Neural progenitor cell (in vitro differentiated cells): Measurements from ENCODE around the gene ITPR2.

Source experiments
- CTCF ChIP-seq: fragments of 200-600 bp; sonication (generic); IDR thresholded peaks from 2 replicates; pipeline ENCODE4 v1.5.1; 2017; ENCODE audit warnings: antibody characterized with exemption, mild to moderate bottlenecking
- EZH2 ChIP-seq: fragments of 200-600 bp; sonication (generic); IDR thresholded peaks from 2 replicates; pipeline ENCODE4 v1.6.1; 2017; ENCODE audit warnings: antibody characterized with exemption, mild to moderate bottlenecking, moderate library complexity

- TF ChIP-seq CTCF (no peak), EZH2 (no peak)
Measured at GRCh38 chr12:26527682-26528081, 305.3 kb downstream of the ITPR2 start.
